HUES64 (cell line): ENCODE measurements around the gene OR9A4. TPM values are rescaled to one million over a fixed set of nuclear protein-coding genes. Genes with fewer than 3 reads are reported as not detected.

Experiments used
- H3K27ac ChIP-seq: 2 replicates; pipeline ENCODE4 v1.7.0; 2013; ENCODE audit warnings: low read depth, low read length, inconsistent platforms
- H3K27me3 ChIP-seq: 2 replicates; pipeline ENCODE4 v1.6.1; 2013; ENCODE audit warnings: mild to moderate bottlenecking, low read length; ENCODE audit not compliant: insufficient read depth
- H3K36me3 ChIP-seq: 2 replicates; pipeline ENCODE4 v1.6.1; 2013; ENCODE audit warnings: mild to moderate bottlenecking, low read length; ENCODE audit not compliant: insufficient read depth
- H3K4me1 ChIP-seq: 2 replicates; pipeline ENCODE4 v1.6.1; 2013; ENCODE audit warnings: mild to moderate bottlenecking, low read length, moderate library complexity; ENCODE audit not compliant: insufficient read depth
- H3K4me3 ChIP-seq: 2 replicates; pipeline ENCODE4 v1.5.1; 2013; ENCODE audit warnings: mild to moderate bottlenecking, low read length, moderate library complexity
- H3K9ac ChIP-seq: 2 replicates; pipeline ENCODE4 v1.6.1; 2013; ENCODE audit warnings: mild to moderate bottlenecking, low read depth, low read length
- H3K9me3 ChIP-seq: 2 replicates; pipeline ENCODE4 v1.6.1; 2013; ENCODE audit warnings: low read depth, low read length; ENCODE audit not compliant: insufficient read depth
- WGBS: fragments of 150-250, 120-280 bp; methylation state at CpG from one replicate; pipeline ENCODE4 v1.1.7; 2013; ENCODE audit warnings: missing lambda C conversion rate; 5-methylcytosine and 5-hydroxymethylcytosine counted together
- polyA plus RNA-seq, 2 experiments: library from polyadenylated mRNA; stranded (reverse); fragments of 50-300 nt; gene quantifications; one replicate each; pipeline ENCODE4 v1.2.3, GENCODE V29; 2013

The OR9A4 gene, protein sequence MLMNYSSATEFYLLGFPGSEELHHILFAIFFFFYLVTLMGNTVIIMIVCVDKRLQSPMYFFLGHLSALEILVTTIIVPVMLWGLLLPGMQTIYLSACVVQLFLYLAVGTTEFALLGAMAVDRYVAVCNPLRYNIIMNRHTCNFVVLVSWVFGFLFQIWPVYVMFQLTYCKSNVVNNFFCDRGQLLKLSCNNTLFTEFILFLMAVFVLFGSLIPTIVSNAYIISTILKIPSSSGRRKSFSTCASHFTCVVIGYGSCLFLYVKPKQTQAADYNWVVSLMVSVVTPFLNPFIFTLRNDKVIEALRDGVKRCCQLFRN
- polyA plus RNA-seq (2013, experiment 1 of 2) = not detected
- not detected for polyA plus RNA-seq (2013, experiment 2 of 2)

GRCh38 chr7:141916099-141916498 is at the start of gene OR9A4:
TSS of gene OR9A4 (plus strand) at chr7:141916399. CDS start at chr7:141918876, 2,477 bp downstream.
- no peak within 1 kb of the TSS for H3K27ac ChIP-seq
- WGBS = 90% methylated on average over 3 of the region's 3 CpGs
- no peaks in the 10 kb centered on the region for H3K27me3 ChIP-seq
- no peak within 1 kb of the TSS for H3K9ac ChIP-seq
- H3K4me3 ChIP-seq = no peak within 1 kb of the TSS
- H3K4me1 ChIP-seq = no peaks in the 10 kb centered on the region
- H3K9me3 ChIP-seq = no peaks in the 10 kb centered on the region
- no peaks in the 10 kb centered on the region for H3K36me3 ChIP-seq

DNA sequence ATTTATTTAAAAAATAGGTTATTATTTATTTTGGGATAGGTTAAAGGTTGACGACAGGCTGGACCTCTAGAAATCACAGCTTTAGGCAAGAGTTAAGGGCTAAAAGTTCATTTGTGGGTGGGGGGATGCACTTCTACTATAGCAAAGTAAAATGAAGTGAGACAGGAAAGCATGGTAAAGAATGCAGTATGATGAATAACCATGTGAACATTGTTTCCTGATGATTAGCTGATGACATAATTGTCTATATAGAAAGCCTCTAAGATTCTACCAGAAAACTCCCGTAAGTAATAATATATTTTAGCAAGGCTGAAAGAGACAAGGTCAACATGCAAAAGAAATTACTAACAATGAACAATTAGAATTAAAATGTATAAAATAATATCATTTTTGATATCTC is 49.2 kb upstream of the OR9A4 start:
- no peaks in the 10 kb centered on the region for H3K4me1 ChIP-seq
- no peak overlapping the region for H3K9ac ChIP-seq
- no peaks in the 10 kb centered on the region for H3K9me3 ChIP-seq
- H3K27me3 ChIP-seq = no peaks in the 10 kb centered on the region
- no peaks in the 10 kb centered on the region for H3K36me3 ChIP-seq
- H3K4me3 ChIP-seq = no peak overlapping the region
- WGBS = 91% methylated on average over 1 of the region's 2 CpGs
- no peak overlapping the region for H3K27ac ChIP-seq

DNA sequence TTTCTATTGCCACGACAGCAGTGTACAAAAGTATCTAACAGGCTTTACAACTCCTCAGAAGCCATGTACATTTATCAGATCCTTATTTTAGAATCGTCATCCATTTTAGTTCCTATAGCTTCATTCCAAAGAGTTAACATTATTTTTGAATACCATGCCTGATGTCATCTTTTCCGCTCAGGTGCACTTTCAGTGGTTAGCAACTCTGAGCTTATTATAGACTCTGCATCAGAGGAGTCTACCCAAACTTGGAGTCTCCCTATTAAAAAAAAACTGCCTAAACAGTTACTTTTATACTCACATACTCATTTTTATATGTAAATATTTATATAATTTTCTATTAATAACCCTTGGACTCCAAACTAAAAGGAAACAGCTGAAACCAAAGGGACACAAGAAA is 43.3 kb upstream of the OR9A4 start:
- H3K4me3 ChIP-seq = no peak overlapping the region
- whole genome bisulfite sequencing = 93% methylated on average over 3 of the region's 3 CpGs
- no peaks in the 10 kb centered on the region for H3K27me3 ChIP-seq
- peaks cover 21% of the 10 kb centered on the region for H3K4me1 ChIP-seq
- H3K9ac ChIP-seq = no peak overlapping the region
- H3K36me3 ChIP-seq = no peaks in the 10 kb centered on the region
- H3K9me3 ChIP-seq = no peaks in the 10 kb centered on the region
- no peak overlapping the region for H3K27ac ChIP-seq

DNA sequence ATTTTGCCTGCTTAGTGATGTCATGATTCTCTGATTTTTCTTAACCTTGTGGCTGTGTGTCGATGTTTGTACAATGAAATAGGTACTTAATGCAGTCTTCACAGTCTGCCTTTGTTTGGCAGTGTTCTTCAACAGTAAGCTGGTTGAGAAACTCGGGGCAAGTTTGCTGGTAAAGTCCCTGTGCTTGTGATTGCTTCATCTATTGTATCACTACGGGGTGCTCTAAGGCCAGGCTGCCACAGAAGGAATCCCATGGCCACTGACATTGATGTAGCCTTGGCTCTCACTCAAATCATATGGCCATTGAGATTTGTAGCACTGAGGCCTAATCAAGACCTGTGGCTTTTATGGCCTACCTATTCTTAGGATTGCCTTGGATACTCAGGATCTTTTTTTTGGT is 41.4 kb upstream of the OR9A4 start:
- Histone ChIP-seq H3K9ac (no peak overlapping the region), H3K27ac (no peak overlapping the region), H3K4me1 (peaks cover 21% of the 10 kb centered on the region), H3K36me3 (no peaks in the 10 kb centered on the region), H3K9me3 (no peaks in the 10 kb centered on the region), H3K4me3 (no peak overlapping the region), H3K27me3 (no peaks in the 10 kb centered on the region)
- WGBS = 67% methylated on average over 3 of the region's 3 CpGs

GRCh38 chr7:141875453-141875852 is 40.7 kb upstream of the OR9A4 start:
- no peaks in the 10 kb centered on the region for H3K27me3 ChIP-seq
- no peak overlapping the region for H3K4me3 ChIP-seq
- no peak overlapping the region for H3K9ac ChIP-seq
- WGBS = 65% methylated on average over 2 of the region's 2 CpGs
- H3K9me3 ChIP-seq = no peaks in the 10 kb centered on the region
- H3K36me3 ChIP-seq = no peaks in the 10 kb centered on the region
- 0 out of 2 replicates have a peak overlapping the region, but pooled peaks have one; percentile 0 for H3K27ac ChIP-seq
- peaks cover 21% of the 10 kb centered on the region for H3K4me1 ChIP-seq

GRCh38 chr7:141876371-141876770 is 39.8 kb upstream of the OR9A4 start:
- 93% methylated on average over 1 of the region's 1 CpG for WGBS
- Histone ChIP-seq H3K9ac (no peak overlapping the region), H3K36me3 (no peaks in the 10 kb centered on the region)

DNA sequence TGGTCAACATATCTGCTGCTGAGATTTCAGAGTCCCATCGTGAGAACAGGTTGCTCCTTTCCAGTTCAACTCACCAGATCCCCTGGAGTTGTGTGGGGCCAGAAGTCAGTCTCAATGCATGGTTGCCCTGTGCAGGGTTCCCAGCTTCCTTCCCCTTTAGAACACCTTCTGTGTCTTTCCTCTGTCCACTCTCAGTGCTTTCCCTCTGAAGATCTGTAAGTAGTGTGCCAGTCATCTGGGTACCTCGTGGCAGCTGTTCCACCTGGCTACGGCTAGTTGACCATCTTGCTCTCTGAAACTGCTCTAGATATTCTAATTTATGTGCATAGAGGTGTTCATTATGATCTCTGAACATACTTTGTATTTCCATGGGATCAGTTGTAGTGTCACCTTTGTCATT is 38.8 kb upstream of the OR9A4 start:
- Histone ChIP-seq H3K27ac (no peak overlapping the region), H3K9ac (no peak overlapping the region), H3K4me1 (peaks cover 21% of the 10 kb centered on the region), H3K36me3 (no peaks in the 10 kb centered on the region), H3K9me3 (no peaks in the 10 kb centered on the region), H3K27me3 (no peaks in the 10 kb centered on the region), H3K4me3 (no peak overlapping the region)
- WGBS = 96% methylated on average over 3 of the region's 3 CpGs

More at GRCh38 chr7:141876371-141876770, 39.8 kb upstream of the OR9A4 start:
- Histone ChIP-seq H3K4me3 (no peak overlapping the region), H3K9me3 (no peaks in the 10 kb centered on the region), H3K4me1 (peaks cover 21% of the 10 kb centered on the region), H3K27me3 (no peaks in the 10 kb centered on the region), H3K27ac (no peak overlapping the region)

- 72% methylated on average over 5 of the region's 5 CpGs for WGBS
Observed at GRCh38 chr7:141880960-141881359, 35.2 kb upstream of the OR9A4 start.

DNA sequence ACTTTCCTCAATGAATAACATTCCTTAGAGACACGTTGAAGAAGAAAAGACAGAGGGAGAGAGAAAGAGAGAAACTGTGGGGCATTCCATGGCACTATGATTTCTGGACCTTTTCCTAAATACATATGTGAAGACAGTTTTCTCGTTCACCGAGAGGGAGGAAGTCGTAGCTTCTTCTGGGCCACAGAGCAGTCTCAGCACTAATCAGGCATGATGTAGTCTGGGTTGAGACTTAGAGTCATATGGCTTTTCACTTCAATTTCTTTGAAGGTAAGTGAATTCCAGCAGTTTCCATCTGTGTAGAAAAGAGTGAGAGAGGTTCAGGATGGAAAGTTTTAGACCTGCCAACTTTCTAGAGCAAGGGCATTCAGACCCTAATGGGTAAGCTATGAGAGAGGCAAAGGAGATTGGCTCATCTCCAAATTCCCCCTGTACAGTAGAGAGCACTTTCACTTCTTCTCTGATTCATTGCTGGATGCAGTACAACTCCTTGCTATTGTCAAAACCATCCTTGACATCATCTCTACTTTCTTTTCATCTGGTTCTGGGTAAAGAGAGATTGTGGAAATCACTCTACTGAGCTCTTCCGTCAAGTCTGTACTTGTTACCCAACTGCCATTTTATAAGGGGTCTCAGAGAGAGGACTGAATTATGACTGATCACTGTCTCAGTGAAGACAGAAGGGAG is 31.5 kb upstream of the OR9A4 start:
- Histone ChIP-seq H3K27me3 (no peaks in the 10 kb centered on the region), H3K9ac (no peak overlapping the region), H3K27ac (no peak overlapping the region), H3K36me3 (no peaks in the 10 kb centered on the region), H3K4me1 (no peaks in the 10 kb centered on the region), H3K4me3 (no peak overlapping the region), H3K9me3 (no peaks in the 10 kb centered on the region)
- 93% methylated on average over 5 of the region's 5 CpGs for WGBS

More at GRCh38 chr7:141880960-141881359, 35.2 kb upstream of the OR9A4 start:
- Histone ChIP-seq H3K9ac (no peak overlapping the region), H3K4me3 (no peak overlapping the region), H3K27ac (no peak overlapping the region), H3K4me1 (peaks cover 7% of the 10 kb centered on the region), H3K36me3 (no peaks in the 10 kb centered on the region), H3K9me3 (no peaks in the 10 kb centered on the region), H3K27me3 (no peaks in the 10 kb centered on the region)

- no peaks in the 10 kb centered on the region for H3K27me3 ChIP-seq
- 92% methylated on average over 1 of the region's 1 CpG for WGBS
- H3K27ac ChIP-seq = no peak overlapping the region
- peaks cover 6% of the 10 kb centered on the region; the same call in 1 of the 2 replicates for H3K4me1 ChIP-seq
- no peaks in the 10 kb centered on the region for H3K36me3 ChIP-seq
- no peak overlapping the region for H3K4me3 ChIP-seq
- H3K9me3 ChIP-seq = no peaks in the 10 kb centered on the region
- H3K9ac ChIP-seq = no peak overlapping the region
Observed at GRCh38 chr7:141889321-141889720, 26.9 kb upstream of the OR9A4 start.

- Histone ChIP-seq H3K36me3 (no peaks in the 10 kb centered on the region), H3K27me3 (no peaks in the 10 kb centered on the region), H3K27ac (no peak overlapping the region), H3K4me1 (peaks cover 7% of the 10 kb centered on the region; the same call in 1 of the 2 replicates), H3K9me3 (no peaks in the 10 kb centered on the region), H3K9ac (no peak overlapping the region), H3K4me3 (no peak overlapping the region)
- 89% methylated on average over 2 of the region's 3 CpGs for WGBS
Observed at GRCh38 chr7:141891336-141891735, 24.9 kb upstream of the OR9A4 start.
